HepG2 (cell line): ENCODE data around the gene SETD7. TPM values are rescaled to one million over a fixed set of nuclear protein-coding genes. Genes with fewer than 3 reads are reported as not detected.

Experiments
- ATAC-seq: fragments of 200-7000 bp; cut with Tn5 transposase; 3 replicates; pipeline ENCODE4 v1.9.1; 2020; ENCODE audit warnings: mild to moderate bottlenecking, moderate library complexity
- BruUV-seq: library from RNA; stranded (reverse); fragments of 400-500 nt; replicated peaks from 2 replicates; lab custom pipeline; 2021; lab: Mats Ljungman, UMichigan
- CTCF ChIA-PET: fragments of 300-600 bp; formaldehyde crosslinking; extraction: SDS; loops from one replicate; lab custom pipeline; 2021; ENCODE audit warnings: low total read pairs, inconsistent platforms, low intra/inter-chr PET ratio; lab: Yijun Ruan, JAX
- POLR2A ChIA-PET: fragments of 350-600 bp; sonication (Branson Sonifier 250); formaldehyde crosslinking; loops from one replicate; lab custom pipeline; 2020; ENCODE audit warnings: antibody characterized with exemption, inconsistent platforms; lab: Yijun Ruan, JAX
- DNase-seq: peaks from one replicate; pipeline ENCODE4 v3.0.0-alpha.2; 2015; ENCODE audit warnings: low spot score
- FAIRE-seq: peaks from 3 replicates; lab custom pipeline; 2011; peaks lifted over from hg19 to GRCh38; lab: Jason Lieb, UNC
- H2AFZ ChIP-seq: one replicate; pipeline ENCODE4 v1.6.1; 2011; ENCODE audit warnings: low read length, inconsistent platforms
- H3K27ac ChIP-seq: fragments of 300-600 bp; 3 replicates; pipeline ENCODE4 v1.8.0; 2011; ENCODE audit warnings: mixed run types, mild to moderate bottlenecking, mixed read lengths, low read length, inconsistent platforms; ENCODE audit not compliant: insufficient read depth; ENCODE audit errors: extremely low read length
- H3K27me3 ChIP-seq, 2 experiments: fragments of 200-600 bp in 1 of 2; 2 replicates in 1 of 2; 3 replicates in 1 of 2; pipeline versions ENCODE4 v1.6.0 to v1.8.0; 2011; ENCODE audit warnings: low read length in 2 of 2, mild to moderate bottlenecking in 2 of 2, moderate library complexity in 2 of 2, inconsistent platforms in 1 of 2; ENCODE audit not compliant: insufficient read depth in 2 of 2, control insufficient read depth in 1 of 2
- H3K36me3 ChIP-seq, 2 experiments: fragments of 200-600 bp in 1 of 2; replicated peaks in 1 of 2; 2 replicates in 1 of 2; 3 replicates in 1 of 2; pipeline versions ENCODE4 v1.5.1 to v1.8.0; 2011; ENCODE audit warnings: low read length in 2 of 2, inconsistent platforms in 1 of 2; ENCODE audit not compliant: insufficient read depth in 2 of 2, control insufficient read depth in 1 of 2
- H3K4me1 ChIP-seq: 2 replicates; pipeline ENCODE4 v1.5.1; 2012; ENCODE audit warnings: low read length, inconsistent platforms; ENCODE audit not compliant: insufficient read depth
- H3K4me2 ChIP-seq: 2 replicates; pipeline ENCODE4 v1.6.0; 2011; ENCODE audit warnings: low read depth, low read length, inconsistent platforms
- H3K4me3 ChIP-seq, 3 experiments: fragments of 200-600 bp in 1 of 3; sonication (generic), shearing (Covaris generic) in 1 of 3; replicated peaks in 1 of 3; 2 replicates each; pipeline ENCODE4 v1.5.1; 2011 to 2016; ENCODE audit warnings: low read length in 3 of 3, inconsistent platforms in 2 of 3, low read depth in 2 of 3, mild to moderate bottlenecking in 2 of 3, control low read depth in 1 of 3, mixed read lengths in 1 of 3; ENCODE audit not compliant: insufficient read depth in 1 of 3
- H3K79me2 ChIP-seq: one replicate; pipeline ENCODE4 v1.6.1; 2011; ENCODE audit warnings: low read length, inconsistent platforms; ENCODE audit not compliant: insufficient read depth
- H3K9ac ChIP-seq: 2 replicates; pipeline ENCODE4 v1.6.0; 2011; ENCODE audit warnings: mild to moderate bottlenecking, low read depth, low read length, inconsistent platforms; ENCODE audit not compliant: insufficient read depth
- H3K9me3 ChIP-seq: 2 replicates; pipeline ENCODE4 v1.5.1; 2012; ENCODE audit warnings: mild to moderate bottlenecking, low read length
- H4K20me1 ChIP-seq: 2 replicates; pipeline ENCODE4 v1.6.0; 2011; ENCODE audit warnings: inconsistent platforms, mild to moderate bottlenecking, low read length, moderate library complexity; ENCODE audit not compliant: insufficient read depth
- GLI4 ChIP-seq: sonication (generic); formaldehyde crosslinking; IDR thresholded peaks from 2 replicates; pipeline ENCODE4 v1.5.1; 2020; ENCODE audit warnings: missing genetic modification reagents, mild to moderate bottlenecking, moderate library complexity, borderline replicate concordance
- HNF4G ChIP-seq, 2 experiments: sonication (generic) in 1 of 2; formaldehyde crosslinking in 1 of 2; IDR thresholded peaks; 2 replicates each; pipeline versions ENCODE4 v1.4.0 to v1.6.1; 2011 to 2020; ENCODE audit warnings: borderline replicate concordance in 2 of 2, low read depth in 2 of 2, mild to moderate bottlenecking in 2 of 2, low read length in 1 of 2, missing genetic modification reagents in 1 of 2, moderate library complexity in 1 of 2
- ONECUT2 ChIP-seq: sonication (generic); formaldehyde crosslinking; IDR thresholded peaks from 2 replicates; pipeline ENCODE4 v1.4.0; 2020; ENCODE audit warnings: missing genetic modification reagents
- THAP11 ChIP-seq: IDR thresholded peaks from 2 replicates; pipeline ENCODE4 v1.6.1; 2016; ENCODE audit warnings: missing biosample characterization, missing genetic modification reagents
- ZNF292 ChIP-seq: sonication (generic); formaldehyde crosslinking; IDR thresholded peaks from 2 replicates; pipeline ENCODE4 v1.8.1; 2022; ENCODE audit warnings: mild to moderate bottlenecking, low read depth, missing genetic modification reagents, borderline replicate concordance
- WGBS: methylation state at CpG from one replicate; pipeline ENCODE4 v1.1.6; 2017; ENCODE audit warnings: low lambda C conversion rate; 5-methylcytosine and 5-hydroxymethylcytosine counted together
- in situ Hi-C: cut with HindIII; loops from 2 replicates; pipeline ENCODE4 v1.10.0; 2017; ENCODE audit warnings: low pct_unique_long_range_greater_than_20kb; ENCODE audit not compliant: extremely low pct_ligation_motif_present
- intact Hi-C: fragments of 100-400 bp; cut with micrococcal nuclease; formaldehyde crosslinking; loops from one replicate; pipeline ENCODE4 v1.10.0; 2022; ENCODE audit not compliant: unreplicated experiment
- polyA plus RNA-seq, 8 experiments: library from polyadenylated mRNA; depleted of rRNA in 3 of 8; stranded (reverse) in 7 of 8; unstranded in 1 of 8; fragments of >200 nt; fragmentation: Illumina TruSeq in 4 of 8; extraction: Trizol in 4 of 8; gene quantifications; 2 replicates each; pipeline versions ENCODE4 v1.2.1 to v1.2.3, GENCODE V29; 2011 to 2016; ENCODE audit warnings: low read depth in 4 of 8, missing spikeins in 1 of 8, mixed read lengths in 1 of 8; ENCODE audit not compliant: insufficient read depth in 1 of 8
- total RNA-seq, 5 experiments: library from RNA; depleted of rRNA; stranded (reverse); fragments of >200 nt; fragmentation: Illumina TruSeq; extraction: Trizol; gene quantifications; 2 replicates each; pipeline ENCODE4 v1.2.3, GENCODE V29; 2016; ENCODE audit warnings: low read depth in 1 of 5
- TF ChIP-seq, protein P1 (sequence below): IDR thresholded peaks from 2 replicates; pipeline ENCODE4 v1.4.0; 2020; ENCODE audit warnings: mild to moderate bottlenecking, missing genetic modification reagents
- TF ChIP-seq, protein P2 (sequence below): sonication (generic); formaldehyde crosslinking; IDR thresholded peaks from 2 replicates; pipeline ENCODE4 v1.5.1; 2020; ENCODE audit warnings: mild to moderate bottlenecking, missing genetic modification reagents, borderline replicate concordance
- TF ChIP-seq, protein P3 (sequence below): sonication (generic); formaldehyde crosslinking; conservative IDR thresholded peaks from 2 replicates; pipeline ENCODE4 v1.4.0; 2020; ENCODE audit warnings: mild to moderate bottlenecking, missing genetic modification reagents, moderate library complexity

The SETD7 gene
- total and polyA plus RNA-seq, 2 of the 13 experiments (the other 11 are each of a cell fraction or from before 2014, with no cell fraction given), result 0.08 to 0.22 TPM

DNA sequence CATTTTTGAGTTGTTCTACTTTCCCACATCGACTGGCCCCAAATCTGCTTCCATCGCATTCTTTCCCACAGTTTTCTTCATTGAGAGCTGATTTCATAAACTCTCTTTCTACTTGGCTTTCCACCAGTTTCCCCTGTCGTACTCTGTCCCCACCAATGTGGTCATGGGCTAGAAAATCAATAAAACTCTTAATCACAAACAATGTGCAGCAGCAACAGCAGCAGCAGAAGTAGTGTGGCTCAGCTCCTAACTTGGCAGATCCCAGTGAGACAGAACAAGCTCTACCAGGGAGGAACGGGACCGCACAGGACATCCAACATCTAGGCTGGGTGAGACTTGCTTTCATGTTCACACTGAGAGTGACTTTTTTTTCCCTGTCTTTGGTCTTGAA lies 3.1 kb upstream of the SETD7 start:
- Histone ChIP-seq H3K4me3 (no peak overlapping the region), H3K9ac (no peak overlapping the region), H2AFZ (no peak overlapping the region), H3K27ac (no peak overlapping the region), H3K4me2 (no peak overlapping the region), H3K79me2 (no peaks in the 10 kb centered on the region), H4K20me1 (no peaks in the 10 kb centered on the region; the same call in 1 of the 2 replicates), H3K4me1 (peaks cover 40% of the 10 kb centered on the region), H3K9me3 (no peaks in the 10 kb centered on the region), H3K27me3 (peaks cover 6 to 65% of the 10 kb centered on the region in 2 experiments), H3K36me3 (no peaks in the 10 kb centered on the region)
- ChIA-PET POLR2A (no interaction called here), CTCF (no interaction called here)
- intact Hi-C loops, result no loop called here
- ATAC-seq (peak; percentile 68), DNase-seq (no peak), FAIRE-seq (no peak)
- BruUV-seq, result no TSS peak
- WGBS, result 3% methylated on average over 5 of the region's 5 CpGs
- in situ Hi-C loops, result no loop called here
- TF ChIP-seq, protein P1, sequence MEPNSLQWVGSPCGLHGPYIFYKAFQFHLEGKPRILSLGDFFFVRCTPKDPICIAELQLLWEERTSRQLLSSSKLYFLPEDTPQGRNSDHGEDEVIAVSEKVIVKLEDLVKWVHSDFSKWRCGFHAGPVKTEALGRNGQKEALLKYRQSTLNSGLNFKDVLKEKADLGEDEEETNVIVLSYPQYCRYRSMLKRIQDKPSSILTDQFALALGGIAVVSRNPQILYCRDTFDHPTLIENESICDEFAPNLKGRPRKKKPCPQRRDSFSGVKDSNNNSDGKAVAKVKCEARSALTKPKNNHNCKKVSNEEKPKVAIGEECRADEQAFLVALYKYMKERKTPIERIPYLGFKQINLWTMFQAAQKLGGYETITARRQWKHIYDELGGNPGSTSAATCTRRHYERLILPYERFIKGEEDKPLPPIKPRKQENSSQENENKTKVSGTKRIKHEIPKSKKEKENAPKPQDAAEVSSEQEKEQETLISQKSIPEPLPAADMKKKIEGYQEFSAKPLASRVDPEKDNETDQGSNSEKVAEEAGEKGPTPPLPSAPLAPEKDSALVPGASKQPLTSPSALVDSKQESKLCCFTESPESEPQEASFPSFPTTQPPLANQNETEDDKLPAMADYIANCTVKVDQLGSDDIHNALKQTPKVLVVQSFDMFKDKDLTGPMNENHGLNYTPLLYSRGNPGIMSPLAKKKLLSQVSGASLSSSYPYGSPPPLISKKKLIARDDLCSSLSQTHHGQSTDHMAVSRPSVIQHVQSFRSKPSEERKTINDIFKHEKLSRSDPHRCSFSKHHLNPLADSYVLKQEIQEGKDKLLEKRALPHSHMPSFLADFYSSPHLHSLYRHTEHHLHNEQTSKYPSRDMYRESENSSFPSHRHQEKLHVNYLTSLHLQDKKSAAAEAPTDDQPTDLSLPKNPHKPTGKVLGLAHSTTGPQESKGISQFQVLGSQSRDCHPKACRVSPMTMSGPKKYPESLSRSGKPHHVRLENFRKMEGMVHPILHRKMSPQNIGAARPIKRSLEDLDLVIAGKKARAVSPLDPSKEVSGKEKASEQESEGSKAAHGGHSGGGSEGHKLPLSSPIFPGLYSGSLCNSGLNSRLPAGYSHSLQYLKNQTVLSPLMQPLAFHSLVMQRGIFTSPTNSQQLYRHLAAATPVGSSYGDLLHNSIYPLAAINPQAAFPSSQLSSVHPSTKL (CRISPR knock-in tag), result 0 out of 2 replicates have a peak, but pooled peaks have one; percentile 16
- no peak for TF ChIP-seq HNF4G (IDR thresholded peaks at IDR 0.05; ENCODE audit: borderline replicate concordance, low read depth, low read length)
- TF ChIP-seq HNF4G (CRISPR knock-in tag; IDR thresholded peaks at IDR 0.05; ENCODE audit: borderline replicate concordance, low read depth), result no peak
- TF ChIP-seq, protein P2, sequence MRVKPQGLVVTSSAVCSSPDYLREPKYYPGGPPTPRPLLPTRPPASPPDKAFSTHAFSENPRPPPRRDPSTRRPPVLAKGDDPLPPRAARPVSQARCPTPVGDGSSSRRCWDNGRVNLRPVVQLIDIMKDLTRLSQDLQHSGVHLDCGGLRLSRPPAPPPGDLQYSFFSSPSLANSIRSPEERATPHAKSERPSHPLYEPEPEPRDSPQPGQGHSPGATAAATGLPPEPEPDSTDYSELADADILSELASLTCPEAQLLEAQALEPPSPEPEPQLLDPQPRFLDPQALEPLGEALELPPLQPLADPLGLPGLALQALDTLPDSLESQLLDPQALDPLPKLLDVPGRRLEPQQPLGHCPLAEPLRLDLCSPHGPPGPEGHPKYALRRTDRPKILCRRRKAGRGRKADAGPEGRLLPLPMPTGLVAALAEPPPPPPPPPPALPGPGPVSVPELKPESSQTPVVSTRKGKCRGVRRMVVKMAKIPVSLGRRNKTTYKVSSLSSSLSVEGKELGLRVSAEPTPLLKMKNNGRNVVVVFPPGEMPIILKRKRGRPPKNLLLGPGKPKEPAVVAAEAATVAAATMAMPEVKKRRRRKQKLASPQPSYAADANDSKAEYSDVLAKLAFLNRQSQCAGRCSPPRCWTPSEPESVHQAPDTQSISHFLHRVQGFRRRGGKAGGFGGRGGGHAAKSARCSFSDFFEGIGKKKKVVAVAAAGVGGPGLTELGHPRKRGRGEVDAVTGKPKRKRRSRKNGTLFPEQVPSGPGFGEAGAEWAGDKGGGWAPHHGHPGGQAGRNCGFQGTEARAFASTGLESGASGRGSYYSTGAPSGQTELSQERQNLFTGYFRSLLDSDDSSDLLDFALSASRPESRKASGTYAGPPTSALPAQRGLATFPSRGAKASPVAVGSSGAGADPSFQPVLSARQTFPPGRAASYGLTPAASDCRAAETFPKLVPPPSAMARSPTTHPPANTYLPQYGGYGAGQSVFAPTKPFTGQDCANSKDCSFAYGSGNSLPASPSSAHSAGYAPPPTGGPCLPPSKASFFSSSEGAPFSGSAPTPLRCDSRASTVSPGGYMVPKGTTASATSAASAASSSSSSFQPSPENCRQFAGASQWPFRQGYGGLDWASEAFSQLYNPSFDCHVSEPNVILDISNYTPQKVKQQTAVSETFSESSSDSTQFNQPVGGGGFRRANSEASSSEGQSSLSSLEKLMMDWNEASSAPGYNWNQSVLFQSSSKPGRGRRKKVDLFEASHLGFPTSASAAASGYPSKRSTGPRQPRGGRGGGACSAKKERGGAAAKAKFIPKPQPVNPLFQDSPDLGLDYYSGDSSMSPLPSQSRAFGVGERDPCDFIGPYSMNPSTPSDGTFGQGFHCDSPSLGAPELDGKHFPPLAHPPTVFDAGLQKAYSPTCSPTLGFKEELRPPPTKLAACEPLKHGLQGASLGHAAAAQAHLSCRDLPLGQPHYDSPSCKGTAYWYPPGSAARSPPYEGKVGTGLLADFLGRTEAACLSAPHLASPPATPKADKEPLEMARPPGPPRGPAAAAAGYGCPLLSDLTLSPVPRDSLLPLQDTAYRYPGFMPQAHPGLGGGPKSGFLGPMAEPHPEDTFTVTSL (CRISPR knock-in tag), result peak; percentile 69; the same call in 1 of the 2 replicates
- TF ChIP-seq THAP11 (CRISPR knock-in tag), result 0 out of 2 replicates have a peak, but pooled peaks have one; percentile 13
- TF ChIP-seq ONECUT2 (CRISPR knock-in tag), result peak; percentile 73; the same call in 1 of the 2 replicates
- TF ChIP-seq, protein P3, sequence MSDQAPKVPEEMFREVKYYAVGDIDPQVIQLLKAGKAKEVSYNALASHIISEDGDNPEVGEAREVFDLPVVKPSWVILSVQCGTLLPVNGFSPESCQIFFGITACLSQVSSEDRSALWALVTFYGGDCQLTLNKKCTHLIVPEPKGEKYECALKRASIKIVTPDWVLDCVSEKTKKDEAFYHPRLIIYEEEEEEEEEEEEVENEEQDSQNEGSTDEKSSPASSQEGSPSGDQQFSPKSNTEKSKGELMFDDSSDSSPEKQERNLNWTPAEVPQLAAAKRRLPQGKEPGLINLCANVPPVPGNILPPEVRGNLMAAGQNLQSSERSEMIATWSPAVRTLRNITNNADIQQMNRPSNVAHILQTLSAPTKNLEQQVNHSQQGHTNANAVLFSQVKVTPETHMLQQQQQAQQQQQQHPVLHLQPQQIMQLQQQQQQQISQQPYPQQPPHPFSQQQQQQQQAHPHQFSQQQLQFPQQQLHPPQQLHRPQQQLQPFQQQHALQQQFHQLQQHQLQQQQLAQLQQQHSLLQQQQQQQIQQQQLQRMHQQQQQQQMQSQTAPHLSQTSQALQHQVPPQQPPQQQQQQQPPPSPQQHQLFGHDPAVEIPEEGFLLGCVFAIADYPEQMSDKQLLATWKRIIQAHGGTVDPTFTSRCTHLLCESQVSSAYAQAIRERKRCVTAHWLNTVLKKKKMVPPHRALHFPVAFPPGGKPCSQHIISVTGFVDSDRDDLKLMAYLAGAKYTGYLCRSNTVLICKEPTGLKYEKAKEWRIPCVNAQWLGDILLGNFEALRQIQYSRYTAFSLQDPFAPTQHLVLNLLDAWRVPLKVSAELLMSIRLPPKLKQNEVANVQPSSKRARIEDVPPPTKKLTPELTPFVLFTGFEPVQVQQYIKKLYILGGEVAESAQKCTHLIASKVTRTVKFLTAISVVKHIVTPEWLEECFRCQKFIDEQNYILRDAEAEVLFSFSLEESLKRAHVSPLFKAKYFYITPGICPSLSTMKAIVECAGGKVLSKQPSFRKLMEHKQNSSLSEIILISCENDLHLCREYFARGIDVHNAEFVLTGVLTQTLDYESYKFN (CRISPR knock-in tag), result peak; percentile 29; the same call in 1 of the 2 replicates
- TF ChIP-seq ZNF292 (CRISPR knock-in tag), result peak; percentile 56; the same call in 1 of the 2 replicates
- no peak for TF ChIP-seq GLI4 (CRISPR knock-in tag)
